IMR-90 (cell line): ENCODE measurements around the gene SKAP1. TPM values are rescaled to one million over a fixed set of nuclear protein-coding genes. Genes with fewer than 3 reads are reported as not detected.

Source experiments
- ATAC-seq: fragments of 200-7000 bp; cut with Tn5 transposase; 2 replicates; pipeline ENCODE4 v1.9.1; 2020; ENCODE audit warnings: low read depth, mild to moderate bottlenecking, moderate library complexity
- BruUV-seq: library from RNA; stranded (reverse); fragments of 400-500 nt; replicated peaks from 2 replicates; lab custom pipeline; 2021; lab: Mats Ljungman, UMichigan
- CTCF ChIA-PET: fragments of 300-600 bp; formaldehyde crosslinking; extraction: SDS; loops from one replicate; lab custom pipeline; 2021; ENCODE audit warnings: antibody characterized with exemption; lab: Yijun Ruan, JAX
- POLR2A ChIA-PET: fragments of 300-600 bp; sonication (Branson Sonifier 250); formaldehyde crosslinking; loops from one replicate; lab custom pipeline; 2022; ENCODE audit warnings: antibody characterized with exemption; ENCODE audit not compliant: unreplicated experiment; lab: Charles Lee
- DNase-seq: peaks from one replicate; pipeline ENCODE4 v3.0.0; 2013
- H2AFZ ChIP-seq: replicated peaks from 2 replicates; pipeline ENCODE3; 2013; ENCODE audit warnings: low read length, mild to moderate bottlenecking; ENCODE audit not compliant: poor library complexity
- H2AK5ac ChIP-seq: 2 replicates; pipeline ENCODE4 v1.6.1; 2013; ENCODE audit warnings: low read depth, low read length, inconsistent platforms
- H2AK9ac ChIP-seq: replicated peaks from 2 replicates; pipeline ENCODE3; 2013; ENCODE audit warnings: mild to moderate bottlenecking, low read depth, low read length, moderate library complexity; ENCODE audit not compliant: poor library complexity
- H2BK120ac ChIP-seq: 2 replicates; pipeline ENCODE4 v1.6.1; 2013; ENCODE audit warnings: low read depth, low read length, inconsistent platforms
- H2BK15ac ChIP-seq: 3 replicates; pipeline ENCODE4 v1.6.1; 2013; ENCODE audit warnings: low read depth, low read length, inconsistent platforms
- H2BK20ac ChIP-seq: 2 replicates; pipeline ENCODE4 v1.6.1; 2013; ENCODE audit warnings: low read depth, mild to moderate bottlenecking, inconsistent platforms, low read length, moderate library complexity
- H2BK5ac ChIP-seq: 2 replicates; pipeline ENCODE4 v1.6.1; 2013; ENCODE audit warnings: mild to moderate bottlenecking, low read depth, low read length, inconsistent platforms; ENCODE audit not compliant: poor library complexity, severe bottlenecking
- H3K14ac ChIP-seq: replicated peaks from 2 replicates; pipeline ENCODE4 v1.6.1; 2013; ENCODE audit warnings: low read depth, low read length, inconsistent platforms
- H3K18ac ChIP-seq: 2 replicates; pipeline ENCODE4 v1.6.1; 2013; ENCODE audit warnings: low read depth, low read length, control low read depth
- H3K23ac ChIP-seq: 2 replicates; pipeline ENCODE4 v1.6.1; 2013; ENCODE audit warnings: low read depth, low read length, inconsistent platforms
- H3K27ac ChIP-seq: 2 replicates; pipeline ENCODE4 v1.5.1; 2013; ENCODE audit warnings: mild to moderate bottlenecking, control low read depth, low read length; ENCODE audit not compliant: insufficient read depth
- H3K27me3 ChIP-seq: 2 replicates; pipeline ENCODE4 v1.6.1; 2013; ENCODE audit warnings: low read length; ENCODE audit not compliant: control insufficient read depth, insufficient read depth
- H3K36me3 ChIP-seq: 2 replicates; pipeline ENCODE4 v1.6.1; 2013; ENCODE audit warnings: low read length, mixed read lengths; ENCODE audit not compliant: control insufficient read depth, insufficient read depth
- H3K4ac ChIP-seq: 2 replicates; pipeline ENCODE4 v1.6.1; 2013; ENCODE audit warnings: low read depth, low read length, inconsistent platforms
- H3K4me1 ChIP-seq: 2 replicates; pipeline ENCODE4 v1.6.1; 2013; ENCODE audit warnings: low read length, mixed read lengths; ENCODE audit not compliant: control insufficient read depth, insufficient read depth
- H3K4me2 ChIP-seq: 2 replicates; pipeline ENCODE4 v1.6.1; 2013; ENCODE audit warnings: low read depth, mild to moderate bottlenecking, control low read depth, low read length, moderate library complexity
- H3K4me3 ChIP-seq: 2 replicates; pipeline ENCODE4 v1.5.1; 2013; ENCODE audit warnings: low read depth, mild to moderate bottlenecking, control low read depth, low read length, moderate library complexity; ENCODE audit not compliant: insufficient read depth
- H3K56ac ChIP-seq: 2 replicates; pipeline ENCODE4 v1.6.1; 2013; ENCODE audit warnings: low read length, inconsistent platforms; ENCODE audit not compliant: insufficient read depth; ENCODE audit errors: extremely low read depth
- H3K79me1 ChIP-seq, 2 experiments: 2 replicates each; pipeline ENCODE4 v1.6.1; 2013; ENCODE audit warnings: low read length in 2 of 2, inconsistent platforms in 1 of 2, low read depth in 1 of 2
- H3K9ac ChIP-seq: 2 replicates; pipeline ENCODE4 v1.6.1; 2013; ENCODE audit warnings: low read depth, low read length, control low read depth
- H3K9me1 ChIP-seq: 2 replicates; pipeline ENCODE4 v1.6.1; 2013; ENCODE audit warnings: low read length, inconsistent platforms; ENCODE audit not compliant: insufficient read depth
- H3K9me3 ChIP-seq: 2 replicates; pipeline ENCODE4 v1.6.1; 2013; ENCODE audit warnings: low read length; ENCODE audit not compliant: control insufficient read depth, insufficient read depth
- H4K20me1 ChIP-seq: 2 replicates; pipeline ENCODE4 v1.6.1; 2013; ENCODE audit warnings: low read length, inconsistent platforms; ENCODE audit not compliant: insufficient read depth
- H4K5ac ChIP-seq: 2 replicates; pipeline ENCODE4 v1.6.1; 2013; ENCODE audit warnings: mild to moderate bottlenecking, low read depth, low read length, control low read depth
- H4K8ac ChIP-seq, 2 experiments: 2 replicates each; pipeline ENCODE4 v1.6.1; 2013; ENCODE audit warnings: low read depth in 2 of 2, low read length in 2 of 2, control low read depth in 1 of 2, inconsistent platforms in 1 of 2
- H4K91ac ChIP-seq: 2 replicates; pipeline ENCODE4 v1.6.1; 2013; ENCODE audit warnings: low read depth, low read length, inconsistent platforms; ENCODE audit not compliant: insufficient read depth
- ELK1 ChIP-seq: fragments of 150-350 bp; IDR thresholded peaks from 2 replicates; pipeline ENCODE4 v1.6.1; 2016; ENCODE audit warnings: low read depth, mild to moderate bottlenecking, low read length, moderate library complexity, borderline replicate concordance
- MAZ ChIP-seq: IDR thresholded peaks from 2 replicates; pipeline ENCODE4 v1.6.1; 2012; ENCODE audit warnings: low read depth, mild to moderate bottlenecking, low read length, improper control_type of control experiment, moderate library complexity, borderline replicate concordance
- POLR2A ChIP-seq: IDR thresholded peaks from 2 replicates; pipeline ENCODE4 v1.6.1; 2012; ENCODE audit warnings: mild to moderate bottlenecking, low read depth, low read length
- WGBS, 2 experiments: methylation state at CpG; one replicate each; pipeline versions ENCODE4 v1.1.5 to v1.1.7; 2013; ENCODE audit warnings: missing lambda C conversion rate in 2 of 2; ENCODE audit not compliant: insufficient read length in 1 of 2; ENCODE audit errors: extremely low coverage in 2 of 2; 5-methylcytosine and 5-hydroxymethylcytosine counted together
- dilution Hi-C: fragments of 300-500 bp; cut with HindIII; formaldehyde crosslinking; loops from one replicate; pipeline ENCODE4 v1.14.3; 2018; ENCODE audit warnings: low sequenced_read_pairs; ENCODE audit not compliant: unreplicated experiment
- in situ Hi-C: fragments of 300-500 bp; cut with MboI; formaldehyde crosslinking; loops from 3 replicates; pipeline ENCODE4 v1.14.3; 2019; ENCODE audit warnings: low sequenced_read_pairs, inconsistent platforms, mixed read lengths
- intact Hi-C: fragments of 100-400 bp; cut with micrococcal nuclease; formaldehyde crosslinking; loops from 2 replicates; pipeline ENCODE4 v1.10.0; 2022
- polyA plus RNA-seq, 3 experiments: library from polyadenylated mRNA; depleted of rRNA; stranded (reverse); fragments of >200 nt; gene quantifications; 2 replicates each; pipeline ENCODE4 v1.2.3, GENCODE V29; 2012; ENCODE audit warnings: low replicate concordance in 1 of 3
- total RNA-seq: library from RNA; depleted of rRNA; stranded (reverse); fragments of >200 nt; gene quantifications from 2 replicates; pipeline ENCODE4 v1.2.3, GENCODE V29; 2012

SKAP1 gene
- total and polyA plus RNA-seq, 2 of the 4 experiments (the other 2 are of a cell fraction) = not detected

GRCh38 chr17:48110761-48111160 is 319.3 kb downstream of the SKAP1 start:
- POLR2A ChIA-PET = no interaction called here

More at GRCh38 chr17:48110761-48111160, 319.3 kb downstream of the SKAP1 start:
- in situ Hi-C loops = no loop called here
- Histone ChIP-seq H3K9me1 (no peaks in the 10 kb centered on the region), H3K18ac (no peak overlapping the region), H4K91ac (no peak overlapping the region), H3K9me3 (no peaks in the 10 kb centered on the region), H2BK5ac (no peak overlapping the region), H3K27me3 (no peaks in the 10 kb centered on the region), H2AK9ac (no peak overlapping the region), H3K4me2 (no peak overlapping the region), H3K9ac (no peak overlapping the region), H4K5ac (no peak overlapping the region), H3K23ac (no peak overlapping the region), H3K4ac (no peak overlapping the region), H3K36me3 (peaks cover 9% of the 10 kb centered on the region), H3K4me3 (no peak overlapping the region), H4K8ac (no peak overlapping the region), H3K56ac (no peak overlapping the region), H3K79me1 (peaks cover 27 to 53% of the 10 kb centered on the region in 2 experiments), H3K4me1 (no peaks in the 10 kb centered on the region), H4K20me1 (peaks cover 2% of the 10 kb centered on the region), H3K14ac (no peak overlapping the region), H2BK15ac (no peak overlapping the region), H2BK120ac (no peak overlapping the region), H2AK5ac (no peak overlapping the region), H3K27ac (no peak overlapping the region), H2AFZ (no peak overlapping the region), H2BK20ac (no peak overlapping the region)
- no TSS peak for BruUV-seq
- DNase-seq (no peak), ATAC-seq (no peak)
- intact Hi-C loops = no loop called here
- TF ChIP-seq ELK1 = no peak
- TF ChIP-seq MAZ = no peak
- TF ChIP-seq POLR2A = no peak
- 95% methylated on average over 4 of the region's 9 CpGs; no CpG with 5 or more reads in 1 of the 2 experiments for WGBS, 2 experiments
- dilution Hi-C loops = no loop called here
- CTCF ChIA-PET = no interaction called here
